HepG2 (cell line): ENCODE results near the gene PSMB2. TPM values are rescaled to one million over a fixed set of nuclear protein-coding genes. Genes with fewer than 3 reads are reported as not detected.

Source experiments
- DNMT3B ChIP-seq: conservative IDR thresholded peaks from 2 replicates; pipeline ENCODE4 v1.6.1; 2016; ENCODE audit warnings: missing biosample characterization, control low read depth
- MAZ ChIP-seq, 2 experiments: sonication (generic) in 1 of 2; formaldehyde crosslinking in 1 of 2; IDR thresholded peaks; 2 replicates each; pipeline versions ENCODE4 v1.5.0 to v1.6.1; 2012 to 2020; ENCODE audit warnings: low read depth in 2 of 2, mild to moderate bottlenecking in 2 of 2, borderline replicate concordance in 1 of 2, improper control_type of control experiment in 1 of 2, low read length in 1 of 2, missing genetic modification reagents in 1 of 2, moderate library complexity in 1 of 2
- polyA plus RNA-seq, 8 experiments: library from polyadenylated mRNA; depleted of rRNA in 3 of 8; stranded (reverse) in 7 of 8; unstranded in 1 of 8; fragments of >200 nt; fragmentation: Illumina TruSeq in 4 of 8; extraction: Trizol in 4 of 8; gene quantifications; 2 replicates each; pipeline versions ENCODE4 v1.2.1 to v1.2.3, GENCODE V29; 2011 to 2016; ENCODE audit warnings: low read depth in 4 of 8, missing spikeins in 1 of 8, mixed read lengths in 1 of 8; ENCODE audit not compliant: insufficient read depth in 1 of 8
- total RNA-seq, 5 experiments: library from RNA; depleted of rRNA; stranded (reverse); fragments of >200 nt; fragmentation: Illumina TruSeq; extraction: Trizol; gene quantifications; 2 replicates each; pipeline ENCODE4 v1.2.3, GENCODE V29; 2016; ENCODE audit warnings: low read depth in 1 of 5
- TF ChIP-seq, protein P1 (sequence below): sonication (generic); IDR thresholded peaks from 2 replicates; pipeline ENCODE4 v1.6.1; 2016; ENCODE audit warnings: low read depth, borderline replicate concordance
- TF ChIP-seq, protein P2 (sequence below), 2 experiments: sonication (generic) in 1 of 2; formaldehyde crosslinking in 1 of 2; IDR thresholded peaks; 2 replicates each; pipeline versions ENCODE4 v1.6.1 to v1.9.0; 2014 to 2022; ENCODE audit warnings: antibody characterized with exemption in 1 of 2, borderline replicate concordance in 1 of 2, inconsistent platforms in 1 of 2, low read depth in 1 of 2, missing genetic modification reagents in 1 of 2

Gene PSMB2
- total and polyA plus RNA-seq, 2 of the 13 experiments (the other 11 are each of a cell fraction or from before 2014, with no cell fraction given), result 60.6 to 62.2 TPM

DNA sequence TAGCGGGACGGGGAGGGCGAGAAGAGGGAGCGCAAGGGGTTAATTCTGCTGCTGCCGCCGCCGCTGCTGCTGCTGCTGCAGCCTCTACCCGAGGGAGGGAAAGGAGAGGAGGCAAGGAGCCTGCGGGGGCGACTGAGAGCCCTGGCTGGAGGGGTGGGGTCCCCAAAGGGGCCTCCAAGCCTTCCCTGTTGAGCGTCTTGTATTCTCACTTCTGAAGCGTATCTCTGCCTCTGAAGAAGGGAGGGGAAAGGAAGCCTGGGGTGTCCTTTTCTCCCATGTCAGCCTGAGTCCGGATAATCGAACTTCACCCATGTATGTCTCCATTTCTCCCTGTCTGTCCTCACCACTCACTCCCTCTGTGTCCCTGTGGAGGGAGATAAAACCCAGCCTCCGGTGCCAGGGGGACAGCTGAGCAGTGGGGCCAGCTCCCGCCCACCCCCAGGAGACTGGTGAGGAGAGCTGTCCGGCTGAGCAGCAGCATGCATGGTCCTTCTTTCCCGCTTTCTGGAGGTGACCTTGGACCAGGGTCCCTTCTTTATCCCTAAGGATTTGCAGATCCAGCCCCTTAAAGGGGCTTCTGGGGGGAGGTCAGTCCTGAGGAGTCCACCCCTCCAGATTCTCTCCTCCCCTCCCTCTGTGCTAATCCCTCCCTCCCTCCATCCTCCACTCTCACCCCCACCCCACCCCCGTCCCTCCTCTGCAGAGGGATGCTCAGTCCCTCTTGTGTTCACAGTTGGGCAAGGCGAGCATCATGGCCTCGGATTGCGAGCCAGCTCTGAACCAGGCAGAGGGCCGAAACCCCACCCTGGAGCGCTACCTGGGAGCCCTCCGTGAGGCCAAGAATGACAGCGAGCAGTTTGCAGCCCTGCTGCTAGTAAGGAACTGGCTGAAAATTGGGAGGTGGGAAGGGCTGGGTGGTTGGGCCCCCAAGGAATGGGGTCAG lies 82.7 kb downstream of the PSMB2 start (continued):
- TF ChIP-seq, protein P1, sequence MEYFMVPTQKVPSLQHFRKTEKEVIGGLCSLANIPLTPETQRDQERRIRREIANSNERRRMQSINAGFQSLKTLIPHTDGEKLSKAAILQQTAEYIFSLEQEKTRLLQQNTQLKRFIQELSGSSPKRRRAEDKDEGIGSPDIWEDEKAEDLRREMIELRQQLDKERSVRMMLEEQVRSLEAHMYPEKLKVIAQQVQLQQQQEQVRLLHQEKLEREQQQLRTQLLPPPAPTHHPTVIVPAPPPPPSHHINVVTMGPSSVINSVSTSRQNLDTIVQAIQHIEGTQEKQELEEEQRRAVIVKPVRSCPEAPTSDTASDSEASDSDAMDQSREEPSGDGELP, result 0 out of 2 replicates have a peak, but pooled peaks have one; percentile 9
- 0 out of 2 replicates have a peak, but pooled peaks have one; percentile 22 for TF ChIP-seq MAZ (IDR thresholded peaks at IDR 0.05; ENCODE audit: borderline replicate concordance, low read depth, low read length)
- no peak for TF ChIP-seq MAZ (CRISPR knock-in tag; IDR thresholded peaks at IDR 0.05; ENCODE audit: low read depth)
- no peak for TF ChIP-seq DNMT3B (CRISPR knock-in tag)
- TF ChIP-seq, protein P2, sequence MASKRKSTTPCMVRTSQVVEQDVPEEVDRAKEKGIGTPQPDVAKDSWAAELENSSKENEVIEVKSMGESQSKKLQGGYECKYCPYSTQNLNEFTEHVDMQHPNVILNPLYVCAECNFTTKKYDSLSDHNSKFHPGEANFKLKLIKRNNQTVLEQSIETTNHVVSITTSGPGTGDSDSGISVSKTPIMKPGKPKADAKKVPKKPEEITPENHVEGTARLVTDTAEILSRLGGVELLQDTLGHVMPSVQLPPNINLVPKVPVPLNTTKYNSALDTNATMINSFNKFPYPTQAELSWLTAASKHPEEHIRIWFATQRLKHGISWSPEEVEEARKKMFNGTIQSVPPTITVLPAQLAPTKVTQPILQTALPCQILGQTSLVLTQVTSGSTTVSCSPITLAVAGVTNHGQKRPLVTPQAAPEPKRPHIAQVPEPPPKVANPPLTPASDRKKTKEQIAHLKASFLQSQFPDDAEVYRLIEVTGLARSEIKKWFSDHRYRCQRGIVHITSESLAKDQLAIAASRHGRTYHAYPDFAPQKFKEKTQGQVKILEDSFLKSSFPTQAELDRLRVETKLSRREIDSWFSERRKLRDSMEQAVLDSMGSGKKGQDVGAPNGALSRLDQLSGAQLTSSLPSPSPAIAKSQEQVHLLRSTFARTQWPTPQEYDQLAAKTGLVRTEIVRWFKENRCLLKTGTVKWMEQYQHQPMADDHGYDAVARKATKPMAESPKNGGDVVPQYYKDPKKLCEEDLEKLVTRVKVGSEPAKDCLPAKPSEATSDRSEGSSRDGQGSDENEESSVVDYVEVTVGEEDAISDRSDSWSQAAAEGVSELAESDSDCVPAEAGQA (IDR thresholded peaks at IDR 0.05; ENCODE audit: low read depth), result no peak
- TF ChIP-seq, protein P2 (CRISPR knock-in tag; IDR thresholded peaks at IDR 0.05; ENCODE audit: borderline replicate concordance), result no peak
